ENCODE data around the gene CMTM6.
"Not testable (repeated sequence)": the region's sequence is repeated elsewhere in the genome, so short reads cannot be mapped to it uniquely, and the experiment has no call there.

CMTM6 gene

DNA sequence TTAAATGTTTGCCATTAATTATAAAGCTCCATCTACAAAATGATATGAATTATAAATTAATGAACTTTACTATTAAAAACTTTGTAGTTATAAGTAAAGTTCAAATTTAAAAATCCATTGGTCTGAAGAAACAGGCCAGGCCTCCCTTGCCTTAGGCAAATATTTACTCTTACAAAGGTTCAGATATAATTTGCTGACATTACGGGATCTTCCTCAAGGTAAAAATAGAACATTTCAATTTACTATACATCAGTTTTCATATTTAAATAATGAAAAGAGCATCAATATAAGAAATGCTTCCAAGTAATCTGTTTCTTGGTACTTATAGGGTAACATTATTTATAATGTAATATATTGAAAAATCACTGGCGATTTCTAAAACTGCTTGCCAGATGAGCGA, 3.7 kb downstream of the CMTM6 start:
- DNase-seq = no peak

- no peak for DNase-seq
These were observed 4.4 kb downstream of the CMTM6 start for GRCh38 chr3:32498252-32498651.

DNA sequence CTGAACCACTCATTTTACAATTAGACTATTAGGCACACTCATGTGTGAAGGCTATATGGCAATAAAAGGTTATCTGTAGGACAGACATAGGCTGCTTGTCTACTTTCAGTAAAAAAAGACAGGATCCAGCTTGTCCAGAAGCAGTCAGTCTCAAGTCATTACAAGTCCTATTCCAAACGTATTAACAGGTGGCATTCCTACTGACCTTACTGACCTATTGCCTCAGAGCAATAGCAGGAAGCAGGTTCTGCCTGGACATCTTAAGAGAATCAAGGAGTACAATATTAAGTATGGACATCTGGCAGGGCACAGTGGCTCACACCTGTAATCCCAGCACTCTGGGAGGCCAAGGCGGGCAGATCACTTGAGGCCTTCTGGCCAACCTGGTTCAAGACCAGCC, 7.0 kb downstream of the CMTM6 start:
- DNase-seq = peak; percentile 34

DNA sequence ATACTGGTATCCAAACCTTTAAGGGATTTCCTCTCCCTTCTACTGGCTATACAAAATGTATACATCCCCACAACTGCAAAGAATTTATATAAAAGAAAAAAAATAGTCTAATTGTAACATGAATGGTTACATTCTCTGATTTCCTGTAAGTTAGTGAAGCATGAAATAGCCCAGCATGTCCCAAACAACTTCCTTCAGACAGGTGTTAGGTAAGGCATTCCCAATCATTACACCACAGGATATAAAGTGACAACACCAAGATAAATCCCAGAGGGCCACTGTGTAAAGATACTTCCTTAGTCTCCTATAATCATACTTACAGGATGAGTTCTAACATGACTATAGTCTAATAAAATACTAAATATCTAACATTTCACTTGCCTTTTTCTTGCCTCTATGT, 7.6 kb downstream of the CMTM6 start:
- peak; percentile 80 for DNase-seq

DNA sequence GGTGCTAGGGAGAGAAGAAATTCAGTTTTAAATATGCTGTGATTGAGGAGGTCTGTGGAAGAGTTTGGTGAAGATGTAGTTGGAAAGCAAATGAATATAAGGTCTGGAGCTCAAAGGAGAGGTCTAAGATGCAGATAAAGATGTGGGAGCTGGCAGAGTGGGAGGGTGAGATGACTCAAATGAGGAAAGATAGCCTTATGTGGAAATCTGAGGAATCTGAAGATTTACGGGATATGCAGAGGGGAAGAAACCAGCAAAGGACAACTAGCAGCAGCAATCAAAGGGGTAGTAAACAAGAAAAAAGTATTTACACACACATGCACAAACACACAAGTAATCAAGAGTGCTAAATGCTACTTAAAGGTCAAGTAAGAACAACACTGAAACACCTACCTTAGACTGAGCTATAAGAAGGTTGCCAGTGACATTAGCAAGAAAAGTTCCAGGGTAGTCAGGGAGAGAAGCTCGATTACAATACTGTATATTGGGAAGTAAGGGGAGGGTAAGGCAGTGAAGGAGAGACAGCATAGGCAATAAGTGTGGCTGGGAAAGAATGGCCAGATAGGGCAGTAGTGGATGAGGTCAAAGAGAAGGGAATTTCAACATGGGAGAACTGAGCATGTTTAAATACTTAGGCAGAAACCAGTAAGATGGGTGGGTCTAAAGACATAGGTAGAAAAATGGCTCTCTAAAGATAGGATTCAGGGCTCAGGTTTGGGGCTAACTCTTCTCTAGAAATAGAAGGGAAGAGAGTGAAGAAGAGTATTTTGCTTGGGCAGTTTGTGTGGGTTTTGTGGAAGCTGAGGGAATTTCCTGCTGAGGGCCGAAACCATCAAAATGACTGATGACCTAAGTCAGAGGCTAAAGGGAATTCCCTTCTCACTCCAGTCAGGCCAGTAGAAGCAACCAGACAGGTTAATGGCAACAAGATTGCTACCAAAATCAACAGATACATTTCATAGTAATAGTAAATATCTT, 8.9 kb downstream of the CMTM6 start:
- no peak for DNase-seq

DNA sequence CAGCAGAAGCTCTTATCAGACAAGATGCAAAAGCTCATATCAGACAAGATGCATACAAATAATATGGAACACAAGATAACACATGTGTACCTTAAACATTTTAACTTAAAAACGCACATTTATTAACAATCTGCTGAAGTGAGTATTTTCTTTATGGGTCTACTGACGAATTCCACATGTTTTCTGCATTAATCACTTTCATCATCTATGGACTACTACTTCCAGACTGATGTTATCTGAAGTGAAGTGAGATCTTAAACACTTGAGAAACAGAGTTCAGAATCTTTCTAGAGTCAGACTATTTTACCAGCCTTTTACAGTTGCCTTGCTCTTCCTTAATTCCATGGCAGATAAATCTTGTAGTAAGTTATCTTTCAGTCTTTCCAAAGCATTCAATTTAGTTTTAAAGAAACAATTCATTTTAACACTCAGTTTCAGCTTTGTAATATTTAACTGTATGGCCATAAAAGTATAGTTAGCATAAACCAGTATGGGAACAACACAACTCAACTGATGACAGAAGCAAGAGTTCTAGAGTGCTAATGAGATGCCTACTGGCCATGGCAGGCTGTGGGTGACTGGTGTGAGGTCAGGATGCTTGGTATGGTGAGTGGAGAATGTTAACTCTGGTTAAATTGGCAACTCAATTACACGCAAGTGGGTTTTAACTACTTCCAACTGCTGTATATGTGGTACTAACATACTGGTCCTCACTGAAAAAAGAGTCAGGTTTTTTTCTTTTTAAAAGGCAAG, 9.8 kb downstream of the CMTM6 start:
- DNase-seq = no peak

DNA sequence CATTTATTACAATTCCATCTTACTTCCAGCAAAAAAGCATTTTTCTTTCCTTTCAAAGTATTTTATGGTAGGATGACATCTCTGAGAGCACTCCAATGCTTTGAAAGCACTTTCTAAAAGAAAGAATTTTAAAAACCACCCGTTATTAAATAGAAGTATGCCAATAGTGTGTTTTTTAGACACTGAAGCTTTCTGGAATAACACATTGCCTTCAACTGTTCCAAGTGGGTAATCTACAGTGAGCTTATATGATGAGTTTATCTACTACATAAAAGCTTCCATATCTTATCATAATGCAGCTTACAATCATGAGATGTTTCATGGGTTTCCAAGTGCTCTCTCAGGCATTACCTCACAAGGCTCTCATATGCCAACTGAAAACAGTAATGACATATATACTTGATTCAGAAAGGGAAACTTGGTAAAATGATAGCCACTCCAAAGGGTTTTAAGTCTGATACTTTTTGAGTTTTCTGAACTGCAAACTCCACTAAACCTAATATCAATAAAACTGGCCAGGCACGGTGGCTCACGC, 14.1 kb downstream of the CMTM6 start:
- DNase-seq = no peak

GRCh38 chr3:32487781-32488473, 14.7 kb downstream of the CMTM6 start:
- no peak for DNase-seq

- no peak for DNase-seq
These were observed 18.2 kb downstream of the CMTM6 start for GRCh38 chr3:32484436-32484835.

GRCh38 chr3:32483772-32484171, 18.9 kb downstream of the CMTM6 start:
- no peak for DNase-seq

- no peak for DNase-seq
These were observed 20.0 kb downstream of the CMTM6 start for GRCh38 chr3:32482693-32483092.

GRCh38 chr3:32481791-32482631, 20.6 kb downstream of the CMTM6 start:
- no peak for DNase-seq

- DNase-seq = no peak
These were observed 22.0 kb downstream of the CMTM6 start for GRCh38 chr3:32480604-32481003.

DNA sequence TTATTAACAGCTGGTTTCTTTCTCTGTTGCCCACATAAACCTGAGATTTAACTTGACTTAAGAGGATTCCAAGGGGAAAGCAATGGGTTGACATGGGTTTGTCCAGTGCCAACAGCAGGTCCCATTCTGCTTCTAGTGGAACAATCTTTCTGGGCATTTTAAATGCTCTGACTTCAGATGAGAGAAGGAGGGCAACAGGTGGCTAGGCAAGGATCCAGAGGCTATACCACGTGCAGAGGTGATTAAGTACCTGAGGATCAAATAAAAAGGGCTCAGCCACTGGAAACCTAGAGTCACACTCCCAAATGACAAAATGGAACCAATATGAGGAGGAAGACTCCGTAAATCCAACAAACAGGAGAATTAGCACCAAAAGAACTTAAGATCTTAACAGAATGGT, 28.5 kb downstream of the CMTM6 start:
- DNase-seq = no peak

DNA sequence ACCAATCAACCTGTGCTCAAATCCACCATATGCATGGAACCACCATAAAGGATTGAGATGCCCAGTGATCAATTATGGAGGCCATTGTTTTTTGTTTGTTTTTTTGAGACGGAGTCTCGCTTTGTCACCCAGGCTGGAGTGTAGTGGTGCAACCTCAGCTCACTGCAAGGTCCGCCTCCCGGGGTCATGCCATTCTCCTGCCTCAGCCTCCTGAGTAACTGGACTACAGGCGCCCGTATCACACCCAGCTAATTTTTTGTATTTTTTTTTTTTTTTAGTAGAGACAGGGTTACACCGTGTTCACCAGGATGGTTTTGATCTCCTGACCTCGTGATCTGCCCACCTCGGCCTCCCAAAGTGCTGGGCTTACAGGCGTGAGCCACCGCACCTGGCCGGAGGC, 30.5 kb downstream of the CMTM6 start:
- DNase-seq = not testable (repeated sequence)

DNA sequence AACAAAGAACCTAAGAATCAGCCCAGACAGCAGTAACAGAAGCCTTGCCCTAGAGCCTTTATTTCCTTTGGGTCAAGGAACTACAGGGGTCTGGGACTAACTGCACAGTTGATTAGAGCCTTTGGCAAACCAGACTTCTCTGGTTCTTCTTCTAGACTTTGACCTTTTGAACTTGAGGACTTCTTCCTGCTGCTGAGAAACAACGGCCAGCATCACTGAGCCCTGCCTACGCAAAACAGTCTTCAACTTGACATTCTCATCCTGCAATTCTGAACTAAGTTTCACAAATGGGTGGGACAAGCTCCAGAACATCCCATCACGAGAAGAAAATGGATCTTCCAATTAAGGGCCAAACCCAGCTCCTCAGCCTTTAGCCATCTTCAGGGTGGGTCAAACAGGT, 31.4 kb downstream of the CMTM6 start:
- no peak for DNase-seq

- DNase-seq = no peak
These were observed 32.3 kb downstream of the CMTM6 start for GRCh38 chr3:32470362-32470761.

GRCh38 chr3:32469151-32469874, 33.3 kb downstream of the CMTM6 start:
- DNase-seq = no peak

- peak; percentile 82 for DNase-seq
These were observed 35.1 kb downstream of the CMTM6 start for GRCh38 chr3:32467333-32468070.

GRCh38 chr3:32466808-32467207, 35.8 kb downstream of the CMTM6 start:
- not testable (repeated sequence) for DNase-seq

DNA sequence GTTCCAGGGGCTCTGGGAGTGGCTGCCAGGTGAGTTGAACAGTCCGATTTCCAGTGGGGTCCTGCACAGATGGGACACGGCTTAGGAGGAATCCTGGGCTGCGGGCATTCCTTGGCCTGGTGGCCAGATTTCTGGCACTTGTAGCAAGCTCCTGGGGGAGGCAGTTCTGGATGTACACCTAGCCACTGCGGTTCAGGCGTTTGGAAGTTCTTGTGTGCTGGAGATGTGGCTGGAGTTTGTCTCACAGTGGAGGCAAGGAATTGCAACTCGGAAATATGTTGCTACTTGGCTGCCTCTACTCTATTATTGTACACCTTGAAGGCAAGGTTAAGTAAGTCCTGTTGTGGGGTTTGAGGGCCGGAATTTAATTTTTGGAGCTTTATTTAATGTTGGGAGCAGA, 37.9 kb downstream of the CMTM6 start:
- not testable (repeated sequence) for DNase-seq

Data from NCI-H146 (cell line).